Activated naive CD4-positive, alpha-beta T cell treated with anti-CD3 and anti-CD28 coated beads, Interleukin-2, amount 50 U/mL, for 72 hours (primary cell): ENCODE results near the gene SLC25A43. TPM values are rescaled to one million over a fixed set of nuclear protein-coding genes. Genes with fewer than 3 reads are reported as not detected.
"Not testable (repeated sequence)": the region's sequence is repeated elsewhere in the genome, so short reads cannot be mapped to it uniquely, and the experiment has no call there.

ENCODE experiments used
- ATAC-seq, 2 donors: fragments of 150-1000 bp; cut with Tn5 transposase; 2 replicates each; pipeline ENCODE4 v1.10.0; 2021; ENCODE audit warnings: mild to moderate bottlenecking in 2 of 2, moderate library complexity in 2 of 2
- DNase-seq, 2 donors: peaks; one replicate each; pipeline ENCODE4 v3.0.0; 2021 to 2022; ENCODE audit warnings: low spot score in 2 of 2
- H3K27ac Mint-ChIP-seq, 2 donors: one replicate each; pipeline ENCODE4 v1.8.0; 2022; ENCODE audit warnings: mild to moderate bottlenecking in 2 of 2, mixed read lengths in 2 of 2
- H3K36me3 Mint-ChIP-seq, 2 donors: one replicate each; pipeline ENCODE4 v1.8.0; 2022; ENCODE audit warnings: mixed read lengths in 2 of 2
- H3K9me3 Mint-ChIP-seq, 2 donors: one replicate each; pipeline ENCODE4 v1.8.0; 2022; ENCODE audit warnings: mixed read lengths in 2 of 2
- total RNA-seq, 2 donors: library from RNA; stranded (reverse); gene quantifications; one replicate each; pipeline ENCODE4 v1.2.3, GENCODE V29; 2022

Gene SLC25A43
- total RNA-seq, 2 donors from 2014 or later: 1.8 to 9.2 TPM

GRCh38 chrX:119478504-119478903 lies 79.4 kb downstream of the SLC25A43 start:
- DNase-seq: no peak
- ATAC-seq: no peak

GRCh38 chrX:119479845-119480244 lies 80.7 kb downstream of the SLC25A43 start:
- Mint-ChIP-seq H3K9me3 (no peaks in the 10 kb centered on the region), H3K27ac (no peak overlapping the region)

More at GRCh38 chrX:119478504-119478903, 79.4 kb downstream of the SLC25A43 start:
- H3K9me3 Mint-ChIP-seq: no peaks in the 10 kb centered on the region
- no peaks in the 10 kb centered on the region for H3K36me3 Mint-ChIP-seq
- H3K27ac Mint-ChIP-seq: no peak overlapping the region

GRCh38 chrX:119481323-119481801 lies 82.2 kb downstream of the SLC25A43 start:
- DNase-seq: no peak
- Mint-ChIP-seq H3K36me3 (no peaks in the 10 kb centered on the region), H3K27ac (no peak overlapping the region), H3K9me3 (no peaks in the 10 kb centered on the region)
- no peak for ATAC-seq

More at GRCh38 chrX:119479845-119480244, 80.7 kb downstream of the SLC25A43 start:
- no peaks in the 10 kb centered on the region for H3K36me3 Mint-ChIP-seq
- ATAC-seq (no peak), DNase-seq (no peak)

GRCh38 chrX:119482041-119482440 lies 82.9 kb downstream of the SLC25A43 start:
- no peaks in the 10 kb centered on the region for H3K36me3 Mint-ChIP-seq
- ATAC-seq (peak; percentile 17 to 43), DNase-seq (no peak)
- no peaks in the 10 kb centered on the region for H3K9me3 Mint-ChIP-seq
- H3K27ac Mint-ChIP-seq: peak overlapping the region in 1 of 2 donors; percentile 18

DNA sequence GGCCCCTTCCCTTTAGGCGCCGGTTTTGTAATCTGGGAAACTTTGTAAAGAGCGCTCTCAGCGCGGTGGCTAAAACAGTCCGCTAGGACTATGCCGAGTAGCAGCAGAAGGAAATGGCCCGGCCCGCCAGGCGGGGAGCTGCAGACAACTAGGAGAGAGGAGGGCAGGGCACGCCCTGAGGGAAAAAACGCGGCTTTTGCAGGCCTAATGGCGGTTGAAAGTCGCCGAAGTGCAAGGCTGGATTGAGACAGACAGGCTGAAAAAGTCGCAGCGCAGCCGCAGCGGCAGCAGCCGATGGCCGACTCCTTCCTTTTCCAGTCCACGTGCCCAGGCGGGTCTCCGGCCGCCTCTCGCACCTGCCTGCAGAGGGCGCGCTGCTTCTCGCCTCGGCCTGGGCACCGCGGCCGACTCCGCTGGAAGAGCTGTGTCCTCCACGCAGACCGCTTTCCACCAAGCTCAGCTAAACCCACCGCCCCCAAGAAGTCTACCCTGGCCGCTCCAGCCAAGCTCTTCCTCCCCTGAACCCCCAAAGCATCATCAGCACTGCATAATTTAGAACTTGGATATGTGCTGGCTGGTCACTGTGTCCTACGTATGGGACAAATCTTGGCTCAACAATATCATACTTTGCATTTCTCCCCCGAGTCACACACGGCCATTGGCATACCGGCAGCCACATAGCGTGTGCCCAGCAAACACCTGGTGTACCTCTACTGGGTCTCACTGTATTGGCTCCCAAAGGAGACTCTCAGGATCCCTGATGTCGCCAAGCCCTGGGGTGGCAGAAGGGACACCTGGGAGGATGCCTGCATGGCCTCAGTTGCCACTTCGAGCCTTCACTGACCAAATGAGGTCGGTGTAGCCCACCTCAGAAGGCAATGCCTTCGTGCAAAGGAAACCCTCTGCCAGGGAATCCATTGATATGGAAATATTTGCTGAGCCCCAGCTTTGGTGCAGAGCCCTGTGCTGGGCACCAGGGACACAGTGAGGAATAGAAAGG lies 83.6 kb downstream of the SLC25A43 start:
- DNase-seq (peak; percentile 73 to 76), ATAC-seq (peak; percentile 87 to 93)
- Mint-ChIP-seq H3K27ac (peak overlapping the region in 1 of 2 donors; percentile 18), H3K9me3 (no peaks in the 10 kb centered on the region), H3K36me3 (no peaks in the 10 kb centered on the region)

- no peak for DNase-seq
- Mint-ChIP-seq H3K36me3 (no peaks in the 10 kb centered on the region), H3K27ac (no peak overlapping the region), H3K9me3 (no peaks in the 10 kb centered on the region)
- no peak for ATAC-seq
Observed at GRCh38 chrX:119486745-119487144, 87.6 kb downstream of the SLC25A43 start.

DNA sequence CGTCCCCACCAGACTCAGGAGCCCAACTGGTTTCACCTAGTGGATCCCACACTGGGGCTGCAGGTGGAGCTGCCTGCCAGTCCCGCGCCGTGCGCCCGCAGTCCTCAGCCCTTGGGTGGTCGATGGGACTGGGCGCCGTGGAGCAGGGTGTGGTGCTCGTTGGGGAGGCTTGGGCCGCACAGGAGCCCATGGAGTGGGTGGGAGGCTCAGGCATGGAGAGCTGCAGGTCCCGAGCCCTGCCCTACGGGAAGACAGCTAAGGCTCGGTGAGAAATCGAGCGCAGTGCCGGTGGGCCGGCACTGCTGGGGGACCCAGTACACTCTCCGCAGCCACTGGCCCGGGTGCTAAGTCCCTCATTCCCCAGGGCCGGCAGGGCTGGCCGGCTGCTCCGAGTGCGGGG lies 88.6 kb downstream of the SLC25A43 start:
- not testable (repeated sequence) for DNase-seq, H3K27ac Mint-ChIP-seq, H3K9me3 Mint-ChIP-seq, ATAC-seq, H3K36me3 Mint-ChIP-seq

DNA sequence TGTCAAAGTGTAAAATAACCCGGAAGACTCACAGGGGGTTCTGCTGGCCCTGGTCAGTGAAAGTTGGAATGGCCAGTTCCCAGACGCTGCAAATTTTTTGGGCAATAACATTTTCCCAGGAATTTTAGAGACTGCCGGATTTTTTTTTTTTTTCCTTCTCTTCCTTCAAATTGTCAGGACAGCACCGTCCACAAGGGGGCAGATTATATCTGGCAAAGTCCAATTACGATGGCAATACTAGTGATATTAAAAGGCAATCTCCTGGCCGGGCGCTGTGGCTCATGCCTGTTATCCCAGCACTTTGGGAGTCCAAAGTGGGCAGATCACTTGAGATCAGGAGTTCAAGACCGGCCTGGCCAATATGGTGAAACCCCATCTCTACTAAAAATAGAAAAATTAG lies 89.6 kb downstream of the SLC25A43 start:
- ATAC-seq (no peak), DNase-seq (peak in 1 of 2 donors; percentile 18)
- Mint-ChIP-seq H3K27ac (no peak overlapping the region), H3K36me3 (no peaks in the 10 kb centered on the region), H3K9me3 (no peaks in the 10 kb centered on the region)

GRCh38 chrX:119489212-119490074 lies 90.3 kb downstream of the SLC25A43 start:
- no peak overlapping the region for H3K27ac Mint-ChIP-seq
- H3K9me3 Mint-ChIP-seq: no peaks in the 10 kb centered on the region
- no peak for ATAC-seq
- no peaks in the 10 kb centered on the region for H3K36me3 Mint-ChIP-seq
- no peak for DNase-seq

- Mint-ChIP-seq H3K36me3 (no peaks in the 10 kb centered on the region), H3K9me3 (peaks cover 0 to 3% of the 10 kb centered on the region in 2 donors), H3K27ac (no peak overlapping the region)
- DNase-seq (no peak), ATAC-seq (no peak)
Observed at GRCh38 chrX:119492463-119492862, 93.3 kb downstream of the SLC25A43 start.

GRCh38 chrX:119493851-119494495 lies 94.8 kb downstream of the SLC25A43 start:
- not testable (repeated sequence) for H3K27ac Mint-ChIP-seq, H3K36me3 Mint-ChIP-seq, DNase-seq, H3K9me3 Mint-ChIP-seq, ATAC-seq

GRCh38 chrX:119495734-119496726 lies 96.9 kb downstream of the SLC25A43 start:
- no peak for ATAC-seq
- H3K9me3 Mint-ChIP-seq: peaks cover 0 to 3% of the 10 kb centered on the region in 2 donors

GRCh38 chrX:119497185-119497584 lies 98.0 kb downstream of the SLC25A43 start:
- Mint-ChIP-seq H3K9me3 (peaks cover 0 to 3% of the 10 kb centered on the region in 2 donors), H3K27ac (no peak overlapping the region), H3K36me3 (no peaks in the 10 kb centered on the region)
- DNase-seq: no peak
- ATAC-seq: no peak

More at GRCh38 chrX:119495734-119496726, 96.9 kb downstream of the SLC25A43 start:
- Mint-ChIP-seq H3K27ac (peak overlapping the region; percentile 48 to 76), H3K36me3 (no peaks in the 10 kb centered on the region)
- DNase-seq: no peak

- Mint-ChIP-seq H3K9me3 (peaks cover 0 to 3% of the 10 kb centered on the region in 2 donors), H3K36me3 (no peaks in the 10 kb centered on the region), H3K27ac (no peak overlapping the region)
- DNase-seq: no peak
- ATAC-seq: no peak
Observed at GRCh38 chrX:119500061-119500800, 101.1 kb downstream of the SLC25A43 start.
